HG03025 (cell line): Measurements from ENCODE around the gene DAPL1.

Experiments
- ATAC-seq: cut with Tn5 transposase; IDR thresholded peaks from one replicate; pipeline ENCODE4 v1.9.1; 2021; ENCODE audit warnings: mild to moderate bottlenecking, moderate library complexity; ENCODE audit not compliant: unreplicated experiment, low FRiP score

Gene DAPL1

DNA sequence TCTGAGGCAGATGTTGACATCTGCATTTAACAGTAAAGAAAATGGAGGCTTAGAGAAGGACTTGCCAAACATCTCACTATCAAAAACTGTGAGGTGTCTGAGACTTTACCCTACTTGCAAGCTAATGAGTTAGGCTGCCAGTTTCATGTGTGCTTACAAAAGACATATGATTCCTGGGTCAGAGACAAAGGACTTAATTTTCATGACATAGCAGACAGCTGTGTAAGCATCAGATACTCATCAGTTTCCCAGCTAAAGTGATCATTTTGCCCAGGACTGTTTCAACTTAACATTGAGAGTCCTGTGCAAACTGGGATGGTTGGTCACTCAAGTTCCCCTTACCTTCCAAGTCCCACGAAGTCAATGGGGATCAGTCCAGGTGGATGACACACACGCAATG, 18.9 kb upstream of the DAPL1 start:
- ATAC-seq, result no peak

DNA sequence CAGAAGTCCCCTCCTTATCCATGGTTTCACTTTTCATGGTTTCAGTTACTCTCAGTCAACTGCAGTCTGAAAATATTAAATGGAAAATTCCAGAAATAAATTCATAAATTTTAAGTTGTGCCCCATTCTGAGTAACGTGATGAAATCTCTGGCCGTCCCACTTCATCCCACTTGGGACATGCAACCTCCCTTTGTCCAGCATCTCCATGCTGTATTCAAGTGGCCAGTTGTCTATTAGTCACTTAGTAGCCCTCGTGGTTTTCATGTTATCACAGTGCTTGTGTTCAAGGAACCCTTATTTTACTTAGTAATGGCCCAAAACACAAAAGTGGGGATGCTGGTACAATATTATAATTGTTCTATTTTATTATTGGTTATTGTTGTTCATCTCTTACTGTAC, 18.0 kb upstream of the DAPL1 start:
- no peak for ATAC-seq

DNA sequence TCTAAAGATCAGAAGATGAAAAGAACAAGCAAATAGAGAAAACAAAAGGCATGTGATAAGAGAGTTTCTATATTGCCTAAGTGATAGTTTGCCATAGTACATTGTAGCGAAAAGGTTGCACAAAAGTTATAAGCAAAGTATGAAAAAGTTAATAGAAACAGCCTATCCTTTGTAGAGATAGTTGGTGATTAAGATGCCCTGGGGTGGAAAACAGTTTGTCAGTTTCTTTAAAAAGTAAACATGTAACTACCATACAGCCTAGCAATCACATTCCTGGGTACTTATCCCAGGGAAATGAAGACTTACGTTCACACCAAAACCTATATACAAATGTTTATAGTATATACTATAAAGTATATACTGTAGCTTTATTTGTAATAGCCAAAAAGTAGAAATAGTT, 16.9 kb upstream of the DAPL1 start:
- ATAC-seq, result no peak

DNA sequence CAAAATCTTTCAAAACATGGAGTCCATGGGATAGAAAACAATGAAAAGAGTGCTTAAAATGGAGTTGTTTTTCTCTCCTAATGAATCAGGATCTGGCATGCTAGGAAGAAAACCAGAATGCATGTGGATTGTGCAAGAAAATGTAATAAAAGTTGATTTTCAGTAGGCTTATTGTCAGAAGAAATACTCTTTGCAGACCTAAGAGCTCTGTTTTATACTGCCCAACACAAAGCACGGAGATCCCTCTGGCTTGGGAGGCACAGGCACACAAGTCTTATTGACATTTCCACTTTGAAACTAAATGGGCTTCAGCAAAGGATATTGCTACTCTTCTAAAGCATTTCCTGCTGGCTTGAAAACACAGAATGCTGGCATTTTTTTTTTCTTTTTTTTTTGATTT, 15.5 kb upstream of the DAPL1 start:
- no peak for ATAC-seq

DNA sequence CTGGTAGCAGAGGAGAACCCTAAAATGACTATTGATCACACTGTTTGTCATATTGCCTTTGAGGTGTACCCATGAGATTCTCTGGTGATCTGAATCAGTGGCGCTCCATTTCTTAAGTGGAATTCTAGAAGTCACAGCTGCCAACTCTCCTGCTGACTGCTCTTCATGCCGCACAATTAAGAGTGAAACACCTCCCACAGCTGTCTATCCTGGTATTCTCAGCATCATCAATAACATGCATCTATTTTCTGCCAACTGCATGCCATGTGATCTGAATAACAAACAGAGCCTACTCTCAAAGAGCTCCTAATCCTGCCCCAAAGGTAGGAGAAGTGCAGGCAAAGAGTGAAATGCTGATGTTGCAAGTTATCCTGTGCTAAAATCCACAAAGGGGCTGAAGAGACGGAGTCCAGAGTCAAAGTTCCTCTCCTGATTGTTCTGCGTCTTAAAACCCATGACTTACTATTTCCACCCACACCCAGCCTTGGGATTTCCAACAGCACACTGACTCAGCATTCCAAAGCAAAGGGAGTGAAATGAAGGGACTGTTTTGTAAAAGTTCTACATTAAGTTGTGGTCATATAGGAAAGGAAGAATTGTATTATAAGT, 13.7 kb upstream of the DAPL1 start:
- no peak for ATAC-seq

DNA sequence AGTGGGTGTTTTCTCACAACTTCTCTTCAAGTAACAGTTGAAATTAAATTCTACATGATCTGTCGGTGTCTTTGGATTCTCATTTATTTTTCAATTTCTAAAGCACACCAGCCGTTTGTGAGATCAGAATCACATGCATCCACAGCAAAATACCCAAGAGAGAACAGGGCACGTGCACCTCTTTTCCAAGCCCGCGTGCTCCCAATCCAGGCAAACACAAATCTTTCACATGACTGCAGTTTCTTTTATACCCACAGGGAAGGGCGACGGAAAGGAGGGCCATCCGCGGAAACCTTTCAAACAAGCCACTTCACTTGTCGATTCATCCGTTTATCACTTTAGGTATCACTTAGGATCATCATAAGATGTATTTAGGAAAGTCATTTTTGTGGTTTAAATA, 13.0 kb upstream of the DAPL1 start:
- no peak for ATAC-seq

DNA sequence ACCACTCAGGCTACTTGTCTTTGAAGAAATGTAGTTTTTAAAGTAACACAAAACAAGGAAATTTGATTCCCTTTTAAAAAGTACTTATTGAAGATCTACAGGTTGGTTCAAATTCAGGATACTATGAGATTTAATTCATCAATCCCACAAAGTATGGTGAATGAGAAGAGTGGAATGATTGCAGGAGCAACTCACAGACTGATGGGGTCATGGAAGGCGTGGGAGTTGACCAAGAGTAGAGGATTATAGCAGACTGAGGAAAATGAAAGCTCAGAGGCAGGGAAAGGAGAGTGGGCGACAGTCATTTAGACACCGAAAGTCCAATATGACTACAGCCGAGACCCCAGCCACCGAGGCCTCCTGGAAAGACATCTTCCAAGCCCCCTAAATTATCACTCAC, 12.5 kb upstream of the DAPL1 start:
- no peak for ATAC-seq

DNA sequence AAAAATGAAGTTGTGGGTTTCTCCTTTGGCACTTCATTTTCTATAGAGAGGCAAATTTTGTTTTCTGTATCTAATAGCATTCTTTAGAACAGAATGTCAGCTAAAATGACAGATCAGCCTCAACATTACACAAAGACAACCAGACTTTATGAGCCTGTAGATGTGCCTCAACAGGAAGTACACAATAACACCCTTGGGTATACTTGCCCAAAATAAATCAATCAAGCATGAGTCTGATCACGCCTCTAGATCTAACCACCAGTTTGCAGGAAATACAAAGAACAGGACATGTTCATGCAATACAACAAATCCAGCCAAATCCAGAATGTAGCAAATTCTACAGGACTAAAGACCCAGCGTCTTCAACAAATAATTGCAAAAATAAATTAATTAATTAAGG, 11.2 kb upstream of the DAPL1 start:
- no peak for ATAC-seq

DNA sequence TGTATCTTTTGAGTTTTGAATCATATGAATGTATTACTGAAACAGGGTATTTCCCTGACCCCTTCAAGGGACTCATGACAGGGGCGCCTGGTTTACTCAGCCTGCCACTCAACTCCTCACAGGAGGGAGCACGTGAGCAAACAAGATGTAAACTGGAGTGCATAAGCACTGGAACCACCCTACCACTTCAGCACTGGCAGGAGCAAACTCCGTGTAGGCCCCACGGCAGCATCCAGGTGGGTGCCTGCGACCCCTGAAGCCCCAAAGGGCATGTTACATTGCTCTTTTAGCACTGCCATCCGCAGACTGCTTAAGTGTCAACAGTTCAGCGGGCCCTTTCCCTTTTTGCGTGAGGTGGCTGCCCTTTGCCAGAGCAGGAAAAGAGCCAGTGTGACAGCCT, 8.2 kb upstream of the DAPL1 start:
- ATAC-seq, result no peak

DNA sequence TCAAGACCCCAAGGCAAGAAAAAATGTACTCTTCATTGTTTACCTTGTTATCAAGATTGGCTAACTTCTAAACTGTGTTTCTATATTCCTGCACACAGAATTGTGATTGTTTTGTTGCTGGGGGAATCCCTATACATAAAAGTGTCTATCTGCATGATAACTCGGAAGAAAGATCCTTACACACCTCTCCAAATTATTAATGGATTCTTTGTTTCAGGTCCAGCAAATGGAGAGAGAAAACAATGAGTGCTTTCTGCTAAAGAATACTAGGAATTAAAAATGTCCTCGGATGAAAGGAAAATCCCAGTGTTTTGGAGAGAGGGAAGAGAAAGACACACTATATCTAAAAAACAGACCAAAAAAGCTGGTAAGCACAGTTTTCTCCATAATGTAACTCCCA, 6.2 kb upstream of the DAPL1 start:
- no peak for ATAC-seq

DNA sequence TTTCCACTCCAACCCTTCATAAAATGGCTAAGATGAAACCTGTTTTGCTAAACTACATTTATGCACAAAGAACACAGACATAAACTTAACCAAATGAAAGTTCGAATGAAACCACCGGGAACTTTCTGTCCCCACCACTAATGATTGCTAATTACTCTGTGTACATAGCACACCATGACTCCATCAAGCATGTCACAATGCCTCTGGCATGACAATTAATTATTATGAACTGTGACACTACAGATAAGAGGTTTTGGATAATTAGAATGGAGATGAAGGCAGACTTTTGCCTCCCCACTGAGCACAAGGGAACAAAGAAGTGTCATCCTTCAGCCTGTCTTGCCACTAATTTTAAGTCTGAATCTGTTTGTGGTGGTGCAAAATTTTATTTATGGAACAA, 1.5 kb downstream of the DAPL1 start:
- no peak for ATAC-seq

DNA sequence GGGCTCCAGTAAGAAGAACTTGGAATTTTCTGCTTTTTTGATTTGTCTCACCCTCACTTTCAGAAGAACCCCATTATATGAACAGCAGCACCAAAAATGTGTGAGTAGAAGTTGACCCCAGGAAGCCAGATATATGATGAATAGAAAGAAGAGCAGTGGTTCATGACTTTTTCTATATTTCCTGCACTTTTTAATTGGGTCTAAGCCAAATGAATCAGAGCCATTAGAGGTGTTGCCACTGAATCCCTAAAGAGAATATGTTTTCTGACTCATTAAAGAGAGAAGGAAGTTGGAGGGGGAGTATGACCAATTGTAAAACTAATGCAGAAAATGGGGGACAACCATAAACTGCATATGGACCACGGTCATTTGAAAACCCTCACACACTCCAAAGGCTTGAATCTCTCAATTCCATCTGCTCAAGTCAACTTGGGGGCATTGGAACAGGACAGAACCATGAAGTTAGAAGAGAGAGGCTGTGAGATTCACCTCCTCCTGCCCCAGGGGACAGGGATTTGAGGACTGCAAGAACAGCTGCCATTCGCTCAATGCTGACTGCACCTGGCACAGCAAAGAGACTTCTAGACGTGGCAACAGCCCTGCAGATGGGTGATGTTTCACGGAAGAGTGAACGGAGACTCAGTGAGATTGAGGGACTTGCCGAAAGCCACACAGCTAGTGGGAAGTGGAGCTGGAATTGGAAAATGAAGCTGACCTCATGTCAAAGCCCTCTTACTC, 3.0 kb downstream of the DAPL1 start:
- no peak for ATAC-seq

DNA sequence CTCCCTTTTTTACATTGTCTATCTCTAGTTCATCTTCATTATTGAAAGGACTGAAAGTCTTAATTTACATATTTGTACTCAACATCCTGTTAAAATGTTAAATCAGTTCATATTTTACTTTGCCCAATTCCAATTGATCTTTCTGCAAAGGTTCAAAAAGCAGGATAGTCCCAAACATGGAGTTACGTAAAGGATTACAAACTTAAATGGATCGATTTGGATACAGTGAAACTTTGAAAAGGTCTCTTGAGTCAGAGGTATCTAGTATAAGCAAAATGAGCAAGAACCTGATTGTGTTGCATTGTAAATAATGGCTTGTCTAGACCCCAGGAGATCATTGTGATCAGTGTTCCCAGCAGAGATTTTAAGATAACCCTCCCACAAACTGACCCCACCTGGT, 4.1 kb downstream of the DAPL1 start:
- no peak for ATAC-seq

DNA sequence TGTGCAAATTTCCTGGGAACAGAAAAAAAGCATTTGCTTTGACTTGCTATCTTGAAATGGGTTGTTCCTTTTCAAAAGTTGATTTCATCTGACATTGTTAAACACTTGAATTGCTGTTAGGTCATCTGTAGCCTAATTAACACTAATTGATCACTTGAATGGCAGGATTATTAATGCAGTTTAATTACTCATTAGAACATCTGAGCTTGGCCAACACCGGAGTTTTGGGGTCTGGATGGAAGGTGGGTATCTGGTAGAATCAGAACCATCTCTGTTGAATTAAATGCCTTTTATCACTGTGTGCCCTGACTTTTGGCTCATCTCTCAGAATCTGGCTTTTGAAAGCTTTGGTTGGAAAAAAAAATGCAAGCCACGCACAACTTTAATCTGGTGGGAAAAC, 8.4 kb downstream of the DAPL1 start:
- no peak for ATAC-seq

DNA sequence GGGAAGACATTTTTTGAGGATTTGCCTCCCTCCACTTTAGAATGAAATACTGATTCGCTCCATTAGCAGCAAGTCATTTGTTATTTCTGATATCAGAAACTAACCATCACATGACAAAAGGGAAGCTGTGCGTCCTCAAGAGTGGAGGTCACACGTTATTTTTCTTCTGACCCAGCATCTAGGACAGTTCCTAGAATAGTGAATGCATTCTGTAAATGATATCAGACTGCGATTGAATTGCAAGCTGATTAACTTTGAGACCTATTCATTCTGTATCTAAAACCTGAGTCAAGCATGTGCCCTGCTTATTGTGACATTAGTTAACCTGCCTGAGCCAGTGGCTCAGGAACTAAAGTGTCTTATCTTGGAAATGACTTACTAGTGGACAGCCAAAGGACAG, 10.1 kb downstream of the DAPL1 start:
- ATAC-seq, result no peak

DNA sequence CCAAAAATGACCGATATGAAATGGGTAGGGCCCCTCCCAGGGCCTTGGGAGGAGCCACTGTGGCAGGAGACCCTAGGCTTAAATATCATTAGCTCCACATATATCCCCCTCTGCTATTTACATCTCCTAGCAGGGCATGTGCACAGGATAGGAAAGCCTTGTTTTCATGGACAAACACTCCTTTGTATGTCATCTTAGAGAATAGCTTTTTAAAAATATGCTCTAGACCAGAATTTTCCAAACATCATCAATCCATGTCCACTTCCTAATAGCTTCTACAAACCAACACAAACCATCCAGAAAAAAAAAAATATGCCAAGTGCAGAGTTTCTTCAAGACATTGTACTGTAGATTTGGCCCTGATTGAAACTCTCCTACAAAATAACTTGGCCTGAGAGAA, 10.8 kb downstream of the DAPL1 start:
- ATAC-seq, result no peak

DNA sequence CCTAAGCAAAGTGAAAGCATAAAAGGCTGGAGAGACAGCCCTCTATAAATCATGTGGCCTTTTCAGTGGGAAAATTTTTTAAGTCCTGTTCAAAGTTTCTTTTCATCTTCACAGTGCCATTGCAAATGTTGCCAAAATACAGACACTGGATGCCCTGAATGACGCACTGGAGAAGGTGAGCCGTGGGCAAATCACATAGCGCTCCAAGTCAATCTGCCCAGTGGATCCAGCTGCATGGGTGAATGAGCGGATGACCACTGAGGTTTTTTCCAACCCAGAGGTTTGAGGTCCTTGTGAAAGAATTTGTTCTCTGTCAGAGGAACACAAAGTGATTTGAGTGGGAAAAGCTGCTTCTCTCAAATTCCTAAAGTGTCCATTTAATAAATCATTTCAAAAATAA, 11.8 kb downstream of the DAPL1 start:
- ATAC-seq, result no peak

DNA sequence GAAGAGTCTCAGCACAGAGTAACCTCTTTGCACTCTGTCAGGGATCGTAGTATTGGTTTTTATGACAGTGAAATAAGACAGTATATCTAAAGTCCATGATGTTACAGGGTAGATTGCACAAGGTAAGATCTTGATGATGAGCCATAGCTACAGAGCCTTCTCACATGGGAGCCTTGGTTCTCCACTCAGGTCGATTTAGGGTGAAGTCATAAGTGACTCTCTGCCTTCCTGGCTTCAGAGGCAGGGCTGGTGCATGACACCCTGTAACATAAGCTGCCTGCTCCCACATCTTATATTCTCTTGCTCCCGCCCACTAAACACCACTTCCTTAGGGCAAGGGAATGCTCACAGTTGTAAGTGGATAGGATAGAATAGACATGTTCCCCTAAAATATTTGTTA, 13.3 kb downstream of the DAPL1 start:
- no peak for ATAC-seq

DNA sequence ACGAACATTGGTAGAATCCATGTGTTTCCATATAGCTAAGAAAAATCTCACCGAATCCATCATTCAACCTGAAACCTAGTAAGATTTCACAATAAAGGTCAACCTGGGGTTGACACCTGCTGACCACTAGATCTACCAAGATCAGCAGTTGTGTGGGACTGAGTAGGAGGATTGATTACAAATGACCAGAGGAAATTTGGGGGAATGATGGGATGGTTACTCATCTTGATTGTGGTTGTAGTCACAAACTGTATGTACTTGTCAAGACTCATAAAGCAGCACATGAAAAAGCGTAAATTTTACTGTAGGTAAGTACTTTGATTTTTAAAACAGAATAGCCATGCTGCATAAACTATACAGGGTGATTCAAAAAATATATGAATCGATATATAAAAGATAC, 14.7 kb downstream of the DAPL1 start:
- ATAC-seq, result no peak

DNA sequence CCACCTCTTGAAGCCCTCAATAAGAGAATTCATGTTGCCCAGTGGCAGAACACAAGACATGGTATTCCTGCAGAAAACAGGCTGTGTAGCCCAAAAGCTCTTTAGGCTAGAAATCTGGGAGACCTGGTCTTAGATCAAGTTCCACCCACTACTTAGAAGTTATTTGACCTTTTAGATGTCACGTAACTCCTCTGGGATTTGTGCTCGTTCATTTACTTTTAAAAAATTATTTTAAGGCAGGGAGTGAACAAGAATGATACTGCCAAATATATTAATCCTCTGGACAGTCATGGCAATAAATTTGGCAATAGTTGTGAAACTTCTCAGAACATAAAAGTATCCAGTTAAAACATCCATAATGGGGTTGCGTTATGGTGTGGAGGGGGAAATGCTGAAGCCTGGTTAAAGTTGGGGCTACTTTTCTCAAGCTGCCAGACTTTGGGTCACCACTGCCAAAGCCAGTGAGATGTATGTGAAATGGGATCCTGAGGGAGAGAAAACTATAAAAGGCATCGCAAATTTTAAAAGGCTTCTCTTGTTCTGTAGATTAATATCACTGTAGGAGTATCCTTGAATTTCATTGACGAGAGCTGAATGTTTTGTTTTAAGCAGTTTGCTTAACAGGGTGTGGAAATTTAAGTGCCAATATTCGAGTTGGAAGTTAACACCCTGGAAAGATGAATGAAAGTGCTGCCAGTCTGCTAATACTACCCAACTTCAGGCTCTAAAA, 15.8 kb downstream of the DAPL1 start:
- no peak for ATAC-seq

DNA sequence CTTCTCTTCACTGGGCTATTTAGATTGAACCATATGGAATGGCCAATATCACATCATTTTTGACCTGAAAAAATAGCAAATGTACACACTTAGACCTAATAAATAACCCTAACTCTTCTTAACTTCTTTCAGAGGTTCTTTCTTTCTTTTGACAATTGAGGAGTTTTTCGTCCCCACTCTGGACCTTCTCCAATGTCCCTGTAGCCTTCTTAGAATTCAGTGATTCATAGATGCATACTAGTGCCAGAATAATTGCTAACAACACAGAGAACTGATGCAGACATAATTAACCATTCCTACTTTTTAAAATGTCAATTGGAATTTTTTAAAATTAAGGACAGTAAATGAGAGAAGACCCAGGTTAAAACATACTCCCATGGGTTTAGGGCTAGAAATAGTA, 20.0 kb downstream of the DAPL1 start:
- no peak for ATAC-seq

DNA sequence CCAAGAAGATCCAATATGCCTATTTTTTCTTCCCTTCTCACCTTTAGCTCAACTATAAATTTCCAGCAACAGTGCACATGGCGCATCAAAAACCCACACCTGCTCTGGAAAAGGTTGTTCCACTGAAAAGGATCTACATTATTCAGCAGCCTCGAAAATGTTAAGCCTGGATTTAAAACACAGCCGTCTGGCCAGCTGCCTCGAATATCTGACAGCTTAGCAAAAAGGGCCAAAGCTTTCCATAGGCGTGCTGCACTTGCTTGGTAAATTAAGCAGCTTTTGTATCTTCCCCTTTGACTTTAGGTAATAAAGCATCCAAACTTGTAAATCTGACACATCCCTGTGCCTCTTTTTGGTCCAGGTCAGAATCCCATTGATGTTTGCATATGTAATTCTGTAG, 20.5 kb downstream of the DAPL1 start:
- ATAC-seq, result no peak
